Measurements from ENCODE around the gene SETDB1.

- no peak for TF ChIP-seq CTCF (IDR thresholded peaks at IDR 0.05)
- no peak for TF ChIP-seq POLR2A (IDR thresholded peaks at IDR 0.05)
Observed at GRCh38 chr1:150967936-150968335, 41.8 kb downstream of the SETDB1 start.

Data from lower leg skin (tissue), 3 donors.